Spleen (tissue), 11 donors: ENCODE measurements around the gene TCF19. TPM values are rescaled to one million over a fixed set of nuclear protein-coding genes. Genes with fewer than 3 reads are reported as not detected.

Experiments
- DNase-seq: peaks from one replicate; pipeline ENCODE4 v3.0.0-alpha.2; 2020
- H3K27ac ChIP-seq, 8 donors: fragments of 200-600 bp; sonication (generic) in 7 of 8; 1 replicate in 4 of 8; 2 replicates in 4 of 8; pipeline versions ENCODE4 v1.5.0 to v1.8.0; 2016 to 2021; ENCODE audit warnings: inconsistent platforms in 4 of 8, mild to moderate bottlenecking in 4 of 8, moderate library complexity in 1 of 8
- H3K27me3 ChIP-seq, 7 donors: fragments of 200-600 bp; sonication (generic) in 6 of 7; replicated peaks in 1 of 7; 1 replicate in 4 of 7; 2 replicates in 3 of 7; pipeline versions ENCODE4 v1.5.0 to v1.8.0; 2016 to 2021; ENCODE audit warnings: inconsistent platforms in 3 of 7, mild to moderate bottlenecking in 1 of 7
- H3K36me3 ChIP-seq, 6 donors: fragments of 200-600 bp; sonication (generic) in 5 of 6; 1 replicate in 4 of 6; 2 replicates in 2 of 6; pipeline versions ENCODE4 v1.5.0 to v1.8.0; 2016 to 2021; ENCODE audit warnings: inconsistent platforms in 2 of 6
- H3K4me1 ChIP-seq, 6 donors: fragments of 200-600 bp; sonication (generic) in 5 of 6; 1 replicate in 3 of 6; 2 replicates in 3 of 6; pipeline versions ENCODE4 v1.5.0 to v1.8.0; 2016 to 2021; ENCODE audit warnings: inconsistent platforms in 3 of 6
- H3K4me3 ChIP-seq, 8 donors: fragments of 200-600 bp; sonication (generic) in 7 of 8; 1 replicate in 4 of 8; 2 replicates in 4 of 8; pipeline versions ENCODE4 v1.5.0 to v1.8.0; 2016 to 2021; ENCODE audit warnings: inconsistent platforms in 4 of 8, mild to moderate bottlenecking in 4 of 8, moderate library complexity in 2 of 8
- H3K9me3 ChIP-seq, 8 donors: fragments of 200-600 bp; sonication (generic) in 7 of 8; 1 replicate in 4 of 8; 2 replicates in 4 of 8; pipeline versions ENCODE4 v1.5.0 to v1.8.0; 2016 to 2021; ENCODE audit warnings: inconsistent platforms in 4 of 8
- POLR2A ChIP-seq, 3 donors: fragments of 450-650 bp; IDR thresholded peaks; one replicate each; pipeline ENCODE4 v1.5.1; 2017; ENCODE audit warnings: antibody characterized with exemption in 3 of 3, mild to moderate bottlenecking in 1 of 3
- POLR2AphosphoS5 ChIP-seq, 3 donors: sonication (generic); formaldehyde crosslinking; IDR thresholded peaks; one replicate each; pipeline ENCODE4 v1.5.1; 2017; ENCODE audit warnings: antibody characterized with exemption in 3 of 3
- WGBS, 5 donors: extraction: QIAGEN DNeasy Blood & Tissue Kit in 3 of 5; methylation state at CpG; one replicate each; pipeline versions ENCODE4 v1.1.5 to v1.1.7; 2013 to 2018; 5-methylcytosine and 5-hydroxymethylcytosine counted together
- intact Hi-C: fragments of 100-400 bp; cut with DNase I; formaldehyde crosslinking; loops from one replicate; pipeline ENCODE4 v1.15.0; 2023; ENCODE audit warnings: low total_unique reads
- polyA plus RNA-seq, 3 donors: library from polyadenylated mRNA; stranded (reverse); fragments of 200-250 nt; gene quantifications; one replicate each; pipeline ENCODE4 v1.2.1, GENCODE V29; 2013
- total RNA-seq, 7 donors: library from RNA; depleted of rRNA in 3 of 7; stranded (reverse); fragments of >200 nt in 3 of 7; fragmentation: NEBNext Ultra II Directional in 4 of 7; extraction: Animal tissue kit (Norgen Biotek cat#: 25700) in 4 of 7; gene quantifications; one replicate each; pipeline versions ENCODE4 v1.1.0 to v1.2.1, GENCODE V29; 2016 to 2021
- TF ChIP-seq, protein P1 (sequence below), 11 experiments: fragments of 200-600 bp in 7 of 11; fragments of 450-650 bp in 4 of 11; sonication (generic) in 4 of 11; IDR thresholded peaks in 8 of 11; conservative IDR thresholded peaks in 3 of 11; 1 replicate in 7 of 11; 2 replicates in 4 of 11; pipeline versions ENCODE4 v1.4.0 to v1.8.0; 2016 to 2021; ENCODE audit warnings: antibody characterized with exemption in 11 of 11, inconsistent platforms in 4 of 11, mild to moderate bottlenecking in 1 of 11
- donor health status: healthy with polysubstance abuse.
- donor health status: DM: no; HTN: no; CAD: no; lungs with moderate emphysema.
- donor health status: DM: no; HTN: no; CAD: no.
- donor health status: Bipolar disorder and iron deficiency.
- donor health status: healthy.
- donor health status: DM: no; HTN: no; CAD: no.
- donor health status: DM: yes; HTN: yes; CAD: no.

Gene TCF19
- total and polyA plus RNA-seq, 10 donors, result 6.2 to 12.6 (median 9.3) TPM

- H3K4me1 ChIP-seq, result peaks cover 0 to 22% (median 0%) of the 10 kb centered on the region in 6 donors
- WGBS, 5 donors, result 67 to 85% (median 72%) methylated on average over 6 to 7 of the region's 7 CpGs
- H3K36me3 ChIP-seq, result no peaks in the 10 kb centered on the region
- no peak overlapping the region for H3K4me3 ChIP-seq
- H3K27ac ChIP-seq, result no peak overlapping the region
- intact Hi-C loops, result no loop called here
- peak; percentile 46 for DNase-seq
- no peaks in the 10 kb centered on the region for H3K9me3 ChIP-seq
- peaks cover 0 to 20% (median 0%) of the 10 kb centered on the region in 7 donors for H3K27me3 ChIP-seq
- no peak for TF ChIP-seq POLR2AphosphoS5 (IDR thresholded peaks at IDR 0.05)
- TF ChIP-seq, protein P1, sequence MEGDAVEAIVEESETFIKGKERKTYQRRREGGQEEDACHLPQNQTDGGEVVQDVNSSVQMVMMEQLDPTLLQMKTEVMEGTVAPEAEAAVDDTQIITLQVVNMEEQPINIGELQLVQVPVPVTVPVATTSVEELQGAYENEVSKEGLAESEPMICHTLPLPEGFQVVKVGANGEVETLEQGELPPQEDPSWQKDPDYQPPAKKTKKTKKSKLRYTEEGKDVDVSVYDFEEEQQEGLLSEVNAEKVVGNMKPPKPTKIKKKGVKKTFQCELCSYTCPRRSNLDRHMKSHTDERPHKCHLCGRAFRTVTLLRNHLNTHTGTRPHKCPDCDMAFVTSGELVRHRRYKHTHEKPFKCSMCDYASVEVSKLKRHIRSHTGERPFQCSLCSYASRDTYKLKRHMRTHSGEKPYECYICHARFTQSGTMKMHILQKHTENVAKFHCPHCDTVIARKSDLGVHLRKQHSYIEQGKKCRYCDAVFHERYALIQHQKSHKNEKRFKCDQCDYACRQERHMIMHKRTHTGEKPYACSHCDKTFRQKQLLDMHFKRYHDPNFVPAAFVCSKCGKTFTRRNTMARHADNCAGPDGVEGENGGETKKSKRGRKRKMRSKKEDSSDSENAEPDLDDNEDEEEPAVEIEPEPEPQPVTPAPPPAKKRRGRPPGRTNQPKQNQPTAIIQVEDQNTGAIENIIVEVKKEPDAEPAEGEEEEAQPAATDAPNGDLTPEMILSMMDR (IDR thresholded peaks at IDR 0.05 in 8 of 11, conservative IDR thresholded peaks at IDR 0.05 in 3 of 11), result no peak
- no peak for TF ChIP-seq POLR2A (IDR thresholded peaks at IDR 0.05)
Observed at GRCh38 chr6:31118178-31118577, 40.2 kb upstream of the TCF19 start.

GRCh38 chr6:31120151-31120915, 38.1 kb upstream of the TCF19 start, which contains the start of gene CDSN:
CDSN (minus strand) TSS chr6:31120446; CDS start chr6:31120419, 27 bp downstream.
- no peaks in the 10 kb centered on the region for H3K9me3 ChIP-seq
- no peak for DNase-seq
- H3K4me3 ChIP-seq, result no peak within 1 kb of the TSS
- no peak for TF ChIP-seq POLR2AphosphoS5 (IDR thresholded peaks at IDR 0.05)
- H3K27ac ChIP-seq, result no peak within 1 kb of the TSS
- H3K36me3 ChIP-seq, result no peaks in the 10 kb centered on the region
- 75 to 82% (median 77%) methylated on average over 23 to 26 of the region's 26 CpGs for WGBS, 5 donors
- intact Hi-C loops, result no loop called here
- H3K27me3 ChIP-seq, result peaks cover 0 to 20% (median 0%) of the 10 kb centered on the region in 7 donors
- H3K4me1 ChIP-seq, result peaks cover 0 to 11% (median 0%) of the 10 kb centered on the region in 6 donors

- Histone ChIP-seq H3K36me3 (no peaks in the 10 kb centered on the region), H3K27ac (no peak overlapping the region), H3K27me3 (peaks cover 0 to 16% (median 0%) of the 10 kb centered on the region in 7 donors), H3K9me3 (no peaks in the 10 kb centered on the region), H3K4me1 (peaks cover 0 to 5% (median 0%) of the 10 kb centered on the region in 6 donors), H3K4me3 (no peak overlapping the region)
- no peak for DNase-seq
- no peak for TF ChIP-seq POLR2A (IDR thresholded peaks at IDR 0.05)
- TF ChIP-seq POLR2AphosphoS5 (IDR thresholded peaks at IDR 0.05), result no peak
- TF ChIP-seq, protein P1 (IDR thresholded peaks at IDR 0.05 in 8 of 11, conservative IDR thresholded peaks at IDR 0.05 in 3 of 11), result no peak
- 80 to 95% (median 88%) methylated on average over 12 of the region's 12 CpGs for WGBS, 5 donors
- intact Hi-C loops, result no loop called here
Observed at GRCh38 chr6:31121131-31121790, 37.1 kb upstream of the TCF19 start.

DNA sequence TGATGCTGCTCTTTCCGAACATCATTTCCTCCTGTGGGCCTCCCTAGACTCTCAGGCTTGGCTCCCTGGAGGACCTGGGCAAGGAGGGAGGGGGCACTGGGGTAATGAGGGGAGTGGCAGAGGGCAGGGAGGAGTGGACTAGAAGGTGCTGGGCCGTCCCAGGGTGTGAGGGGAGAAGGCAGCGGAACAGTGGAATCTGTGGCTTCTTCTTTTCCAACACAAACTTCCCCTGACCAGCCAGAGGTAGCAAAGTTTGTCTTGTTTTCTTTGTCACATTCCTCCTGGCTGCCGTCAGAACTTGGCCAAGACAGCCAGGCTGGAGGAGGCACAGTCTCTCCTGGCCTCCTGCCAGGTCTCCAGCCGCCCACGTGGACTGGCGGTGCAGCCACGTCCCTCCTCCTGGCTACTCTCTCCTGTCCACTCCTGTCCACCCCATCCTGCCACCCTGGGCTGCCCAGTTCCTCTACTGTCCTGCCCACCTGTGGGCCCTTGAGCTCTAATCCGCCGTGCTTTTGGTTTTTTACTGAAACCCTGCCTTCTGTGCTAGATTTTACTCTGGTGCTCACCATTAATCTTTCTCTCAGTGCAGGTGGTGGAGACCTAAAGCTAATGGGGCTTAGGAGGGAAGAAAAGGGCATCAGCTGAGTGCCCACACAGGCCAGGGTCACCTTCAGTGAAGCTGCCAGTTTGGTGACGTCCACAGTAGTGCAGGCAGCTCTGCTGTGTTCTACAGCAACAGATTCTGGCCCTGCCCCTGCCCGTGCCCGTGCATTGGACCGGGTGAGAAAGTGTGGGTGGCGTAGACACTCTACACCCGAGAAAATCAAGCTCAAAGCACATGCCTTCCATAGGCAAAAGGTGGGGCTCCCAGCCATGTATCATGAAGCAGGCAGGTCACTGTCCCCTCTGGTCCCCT, 35.3 kb upstream of the TCF19 start:
- TF ChIP-seq POLR2AphosphoS5 (IDR thresholded peaks at IDR 0.05), result no peak
- TF ChIP-seq POLR2A (IDR thresholded peaks at IDR 0.05), result no peak
- TF ChIP-seq, protein P1 (IDR thresholded peaks at IDR 0.05 in 8 of 11, conservative IDR thresholded peaks at IDR 0.05 in 3 of 11), result no peak
- 47 to 70% (median 64%) methylated on average over 16 of the region's 16 CpGs for WGBS, 5 donors
- Histone ChIP-seq H3K9me3 (no peaks in the 10 kb centered on the region), H3K27me3 (peaks cover 0 to 10% (median 0%) of the 10 kb centered on the region in 7 donors), H3K27ac (no peak overlapping the region), H3K36me3 (no peaks in the 10 kb centered on the region), H3K4me1 (peaks cover 0 to 2% (median 0%) of the 10 kb centered on the region in 6 donors), H3K4me3 (no peak overlapping the region)
- DNase-seq, result no peak
- intact Hi-C loops, result no loop called here
